GM12878 (cell line): Measurements from ENCODE around the gene AK8. TPM values are rescaled to one million over a fixed set of nuclear protein-coding genes. Genes with fewer than 3 reads are reported as not detected.
A peak's percentile ranks its signal among the peaks of the same experiment; 100 is the strongest.

Experiments
- ATF2 ChIP-seq: IDR thresholded peaks from 2 replicates; pipeline ENCODE4 v1.6.1; 2012; ENCODE audit warnings: low read length, inconsistent platforms
- CREB1 ChIP-seq: IDR thresholded peaks from 2 replicates; pipeline ENCODE4 v1.6.1; 2012; ENCODE audit warnings: low read depth, mild to moderate bottlenecking, inconsistent platforms
- GATAD2B ChIP-seq: fragments of 450-650 bp; conservative IDR thresholded peaks from 2 replicates; pipeline ENCODE4 v1.6.1; 2017; ENCODE audit warnings: low read depth, mild to moderate bottlenecking, moderate library complexity
- IRF5 ChIP-seq: fragments of 450-650 bp; IDR thresholded peaks from 2 replicates; pipeline ENCODE4 v1.6.1; 2017; ENCODE audit warnings: borderline replicate concordance
- KDM1A ChIP-seq: fragments of 200-600 bp; sonication (generic); IDR thresholded peaks from 2 replicates; pipeline ENCODE4 v1.6.1; 2016; ENCODE audit warnings: borderline replicate concordance
- KLF5 ChIP-seq: fragments of 450-650 bp; IDR thresholded peaks from 2 replicates; pipeline ENCODE4 v1.6.1; 2014; ENCODE audit warnings: mild to moderate bottlenecking; ENCODE audit not compliant: partially characterized antibody
- MAX ChIP-seq: IDR thresholded peaks from 2 replicates; pipeline ENCODE4 v1.6.1; 2012; ENCODE audit warnings: low read depth, low read length, improper control_type of control experiment
- MEF2A ChIP-seq: IDR thresholded peaks from 2 replicates; pipeline ENCODE4 v1.6.1; 2011; ENCODE audit warnings: low read depth, mild to moderate bottlenecking, low read length, moderate library complexity; ENCODE audit not compliant: insufficient read depth
- NKRF ChIP-seq: fragments of 450-650 bp; conservative IDR thresholded peaks from 2 replicates; pipeline ENCODE4 v1.6.1; 2017; ENCODE audit warnings: mild to moderate bottlenecking, moderate library complexity
- NR2F1 ChIP-seq: fragments of 450-650 bp; conservative IDR thresholded peaks from 2 replicates; pipeline ENCODE4 v1.6.1; 2017; ENCODE audit warnings: mild to moderate bottlenecking
- PAX5 ChIP-seq: IDR thresholded peaks from 2 replicates; pipeline ENCODE4 v1.6.1; 2011; ENCODE audit warnings: low read depth, low read length, borderline replicate concordance
- REST ChIP-seq: IDR thresholded peaks from 2 replicates; pipeline ENCODE4 v1.6.1; 2012; ENCODE audit warnings: mild to moderate bottlenecking, low read depth, low read length
- SMC3 ChIP-seq: IDR thresholded peaks from 2 replicates; pipeline ENCODE4 v1.6.1; 2011; ENCODE audit warnings: low read length, improper control_type of control experiment, borderline replicate concordance
- SUZ12 ChIP-seq: fragments of 200-600 bp; sonication (generic); IDR thresholded peaks from one replicate; pipeline ENCODE4 v1.6.1; 2018; ENCODE audit warnings: antibody characterized with exemption, mild to moderate bottlenecking; ENCODE audit not compliant: unreplicated experiment
- TCF12 ChIP-seq: IDR thresholded peaks from 2 replicates; pipeline ENCODE4 v1.6.1; 2011; ENCODE audit warnings: low read depth, mild to moderate bottlenecking, low read length
- WRNIP1 ChIP-seq: IDR thresholded peaks from 2 replicates; pipeline ENCODE4 v1.6.1; 2011; ENCODE audit warnings: low read depth, low read length, improper control_type of control experiment, borderline replicate concordance
- polyA plus RNA-seq, 11 experiments: library from polyadenylated mRNA; depleted of rRNA in 4 of 11; unstranded in 6 of 11; stranded (reverse) in 5 of 11; fragments of >200 nt; fragmentation: Nextera tagmentation in 4 of 11; fragmentation: Illumina TruSeq in 1 of 11; extraction: Ambion mirVana in 4 of 11; extraction: Trizol in 1 of 11; gene quantifications; 1 replicate in 1 of 11; 2 replicates in 10 of 11; pipeline versions ENCODE4 v1.2.1 to v1.2.3, GENCODE V29; 2011 to 2016; ENCODE audit warnings: inconsistent platforms in 2 of 11, missing spikeins in 2 of 11, low read depth in 1 of 11
- total RNA-seq, 4 experiments: library from RNA; depleted of rRNA in 3 of 4; stranded (reverse); fragments of >200 nt in 3 of 4; fragmentation: Illumina TruSeq in 1 of 4; extraction: Trizol in 1 of 4; gene quantifications; 2 replicates each; pipeline versions ENCODE4 v1.2.1 to v1.2.3, GENCODE V29; 2013 to 2021
- TF ChIP-seq, protein P1 (sequence below): fragments of 450-650 bp; formaldehyde crosslinking; IDR thresholded peaks from 2 replicates; pipeline ENCODE4 v1.5.0; 2022; ENCODE audit warnings: mild to moderate bottlenecking, missing genetic modification characterization

Gene AK8
- total and polyA plus RNA-seq, 10 of the 15 experiments (the other 5 are each of a cell fraction or from before 2014, with no cell fraction given), result 0.03 to 0.12 (median 0.06) TPM; not detected in 5

DNA sequence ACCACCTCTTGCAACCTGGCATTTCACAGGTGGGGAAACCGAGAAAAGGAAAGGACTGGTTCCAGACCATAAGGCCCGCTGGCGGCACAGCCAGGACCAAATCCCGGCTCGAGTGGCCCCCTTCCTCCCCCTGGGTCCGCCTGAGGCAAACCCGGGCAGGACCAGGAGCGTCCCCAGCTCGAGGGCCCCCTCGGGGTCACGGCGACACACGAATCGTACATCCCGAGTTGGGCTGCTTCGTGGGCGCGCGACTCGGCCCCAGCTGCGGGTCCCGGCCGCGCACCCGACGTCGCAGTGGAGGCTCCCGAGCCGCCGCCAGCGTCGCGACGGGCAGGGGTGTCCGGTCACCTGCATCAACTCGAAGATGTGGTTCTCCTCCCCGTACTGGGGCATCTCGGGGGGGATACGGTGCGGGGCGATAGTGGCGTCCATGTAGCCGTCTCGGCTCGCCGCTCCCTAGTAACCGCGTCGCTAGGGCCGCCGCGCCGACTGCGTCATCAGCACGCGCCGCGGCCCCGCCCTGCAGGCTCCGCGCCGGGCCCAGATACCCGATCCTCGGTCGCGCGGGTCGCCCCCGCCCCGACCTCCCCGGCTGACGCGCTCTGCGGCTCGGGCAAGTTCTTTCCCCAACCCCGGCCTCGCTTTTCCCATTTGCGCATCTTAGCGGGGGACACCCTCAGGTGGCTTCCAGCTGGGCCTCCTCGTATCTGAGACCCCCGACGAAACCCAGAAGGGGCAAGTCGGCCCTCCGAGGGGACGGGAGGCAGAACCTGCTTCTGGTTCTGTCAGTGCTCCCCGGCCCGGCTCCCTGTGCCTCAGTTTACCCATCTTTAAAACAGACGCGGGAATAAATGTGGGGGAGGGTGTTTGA, at the start of gene AK8 (continued):
- TF ChIP-seq ATF2 (no peak), SMC3 (no peak), TCF12 (no peak), PAX5 (peak; percentile 44; the same call in 1 of the 2 replicates), SUZ12 (no peak), WRNIP1 (no peak), NKRF (peak; percentile 95), KLF5 (no peak), GATAD2B (peak; percentile 79), MEF2A (no peak), CREB1 (peak; percentile 98), KDM1A (no peak), MAX (no peak), IRF5 (no peak), NR2F1 (peak; percentile 70; the same call in 1 of the 2 replicates), REST (no peak)
- TF ChIP-seq, protein P1, sequence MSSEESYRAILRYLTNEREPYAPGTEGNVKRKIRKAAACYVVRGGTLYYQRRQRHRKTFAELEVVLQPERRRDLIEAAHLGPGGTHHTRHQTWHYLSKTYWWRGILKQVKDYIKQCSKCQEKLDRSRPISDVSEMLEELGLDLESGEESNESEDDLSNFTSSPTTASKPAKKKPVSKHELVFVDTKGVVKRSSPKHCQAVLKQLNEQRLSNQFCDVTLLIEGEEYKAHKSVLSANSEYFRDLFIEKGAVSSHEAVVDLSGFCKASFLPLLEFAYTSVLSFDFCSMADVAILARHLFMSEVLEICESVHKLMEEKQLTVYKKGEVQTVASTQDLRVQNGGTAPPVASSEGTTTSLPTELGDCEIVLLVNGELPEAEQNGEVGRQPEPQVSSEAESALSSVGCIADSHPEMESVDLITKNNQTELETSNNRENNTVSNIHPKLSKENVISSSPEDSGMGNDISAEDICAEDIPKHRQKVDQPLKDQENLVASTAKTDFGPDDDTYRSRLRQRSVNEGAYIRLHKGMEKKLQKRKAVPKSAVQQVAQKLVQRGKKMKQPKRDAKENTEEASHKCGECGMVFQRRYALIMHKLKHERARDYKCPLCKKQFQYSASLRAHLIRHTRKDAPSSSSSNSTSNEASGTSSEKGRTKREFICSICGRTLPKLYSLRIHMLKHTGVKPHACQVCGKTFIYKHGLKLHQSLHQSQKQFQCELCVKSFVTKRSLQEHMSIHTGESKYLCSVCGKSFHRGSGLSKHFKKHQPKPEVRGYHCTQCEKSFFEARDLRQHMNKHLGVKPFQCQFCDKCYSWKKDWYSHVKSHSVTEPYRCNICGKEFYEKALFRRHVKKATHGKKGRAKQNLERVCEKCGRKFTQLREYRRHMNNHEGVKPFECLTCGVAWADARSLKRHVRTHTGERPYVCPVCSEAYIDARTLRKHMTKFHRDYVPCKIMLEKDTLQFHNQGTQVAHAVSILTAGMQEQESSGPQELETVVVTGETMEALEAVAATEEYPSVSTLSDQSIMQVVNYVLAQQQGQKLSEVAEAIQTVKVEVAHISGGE (CRISPR knock-in tag), result no peak
